PC-9 (cell line): Measurements from ENCODE around the gene SLC66A2.

Experiments
- CTCF ChIP-seq: fragments of 200-600 bp; sonication (generic); conservative IDR thresholded peaks from 2 replicates; pipeline ENCODE4 v1.6.1; 2017; ENCODE audit warnings: mixed run types, antibody characterized with exemption, mild to moderate bottlenecking, moderate library complexity
- EZH2 ChIP-seq: fragments of 200-600 bp; sonication (generic); IDR thresholded peaks from 2 replicates; pipeline ENCODE4 v1.8.0; 2017; ENCODE audit warnings: antibody characterized with exemption, low read depth

- TF ChIP-seq CTCF (no peak), EZH2 (no peak)
Measured at GRCh38 chr18:79916546-79917168, 34.8 kb downstream of the SLC66A2 start.
